WI38 (cell line): ENCODE measurements around the gene COL6A1.
"Not testable (repeated sequence)": the region's sequence is repeated elsewhere in the genome, so short reads cannot be mapped to it uniquely, and the experiment has no call there.

ENCODE experiments used
- H3K4me3 ChIP-seq: 2 replicates; pipeline ENCODE4 v1.5.1; 2011; ENCODE audit warnings: low read depth, mild to moderate bottlenecking, control low read depth, low read length
- CTCF ChIP-seq: IDR thresholded peaks from 2 replicates; pipeline ENCODE4 v1.5.1; 2012; ENCODE audit warnings: low read depth, mild to moderate bottlenecking, control low read depth, low read length

Gene COL6A1

GRCh38 chr21:45947296-45947695 lies 34.3 kb upstream of the COL6A1 start:
- H3K4me3 ChIP-seq: no peak overlapping the region
- no peak for TF ChIP-seq CTCF

GRCh38 chr21:45947716-45948255 lies 33.8 kb upstream of the COL6A1 start:
- TF ChIP-seq CTCF: no peak
- H3K4me3 ChIP-seq: no peak overlapping the region

GRCh38 chr21:45948576-45949141 lies 32.9 kb upstream of the COL6A1 start:
- TF ChIP-seq CTCF: no peak
- H3K4me3 ChIP-seq: no peak overlapping the region

GRCh38 chr21:45949928-45950739 lies 31.4 kb upstream of the COL6A1 start:
- no peak for TF ChIP-seq CTCF
- no peak overlapping the region for H3K4me3 ChIP-seq

GRCh38 chr21:45950740-45951515 lies 30.6 kb upstream of the COL6A1 start:
- H3K4me3 ChIP-seq: no peak overlapping the region
- TF ChIP-seq CTCF: no peak

GRCh38 chr21:45951676-45952075 lies 29.9 kb upstream of the COL6A1 start:
- no peak for TF ChIP-seq CTCF
- H3K4me3 ChIP-seq: no peak overlapping the region

- not testable (repeated sequence) for H3K4me3 ChIP-seq
These were observed 29.0 kb upstream of the COL6A1 start for GRCh38 chr21:45952527-45952926.
